Suprapubic skin (tissue), 4 donors: ENCODE measurements around the gene LLPH. TPM values are rescaled to one million over a fixed set of nuclear protein-coding genes. Genes with fewer than 3 reads are reported as not detected.

ENCODE experiments used
- DNase-seq, 2 donors: peaks; one replicate each; pipeline ENCODE4 v3.0.0-alpha.2; 2019; ENCODE audit warnings: low spot score in 2 of 2
- H3K27ac ChIP-seq: fragments of 200-600 bp; sonication (generic); one replicate; pipeline ENCODE4 v1.5.1; 2019
- H3K27me3 ChIP-seq: fragments of 200-600 bp; sonication (generic); one replicate; pipeline ENCODE4 v1.5.1; 2019
- H3K36me3 ChIP-seq: fragments of 200-600 bp; sonication (generic); one replicate; pipeline ENCODE4 v1.5.1; 2019
- H3K4me1 ChIP-seq: fragments of 200-600 bp; sonication (generic); one replicate; pipeline ENCODE4 v1.5.1; 2019
- H3K4me3 ChIP-seq: fragments of 200-600 bp; sonication (generic); one replicate; pipeline ENCODE4 v1.5.1; 2019; ENCODE audit warnings: mild to moderate bottlenecking
- H3K9me3 ChIP-seq: fragments of 200-600 bp; sonication (generic); one replicate; pipeline ENCODE4 v1.5.1; 2019
- EP300 ChIP-seq: sonication (generic); formaldehyde crosslinking; IDR thresholded peaks from one replicate; pipeline ENCODE4 v1.6.1; 2017; ENCODE audit warnings: antibody characterized with exemption
- POLR2A ChIP-seq, 2 donors: fragments of 450-650 bp; IDR thresholded peaks; one replicate each; pipeline ENCODE4 v1.6.1; 2017; ENCODE audit warnings: antibody characterized with exemption in 2 of 2, mild to moderate bottlenecking in 2 of 2, moderate library complexity in 2 of 2
- POLR2AphosphoS5 ChIP-seq, 3 donors: sonication (generic); formaldehyde crosslinking; IDR thresholded peaks; one replicate each; pipeline ENCODE4 v1.6.1; 2017; ENCODE audit warnings: antibody characterized with exemption in 3 of 3
- WGBS: methylation state at CpG from one replicate; pipeline ENCODE4 v1.1.5; 2018; 5-methylcytosine and 5-hydroxymethylcytosine counted together
- total RNA-seq, 4 donors: library from RNA; depleted of rRNA; stranded (reverse); fragments of >200 nt; gene quantifications; one replicate each; pipeline ENCODE4 v1.1.0, GENCODE V29; 2016
- TF ChIP-seq, protein P1 (sequence below), 2 donors: fragments of 200-600 bp in 1 of 2; fragments of 450-650 bp in 1 of 2; sonication (generic) in 1 of 2; IDR thresholded peaks; one replicate each; pipeline ENCODE4 v1.5.1; 2016 to 2019; ENCODE audit warnings: antibody characterized with exemption in 2 of 2, mild to moderate bottlenecking in 1 of 2, moderate library complexity in 1 of 2

The LLPH gene
- total RNA-seq, 4 donors from 2014 or later = 6.4 to 8.3 (median 6.7) TPM

GRCh38 chr12:66162701-66163100 lies 32.2 kb upstream of the LLPH start:
- DNase-seq = no peak
- Histone ChIP-seq H3K36me3 (peaks cover 20% of the 10 kb centered on the region), H3K4me3 (no peak overlapping the region), H3K27ac (no peak overlapping the region), H3K4me1 (peaks cover 15% of the 10 kb centered on the region), H3K27me3 (no peaks in the 10 kb centered on the region), H3K9me3 (peaks cover 4% of the 10 kb centered on the region)
- 74% methylated on average over 2 of the region's 2 CpGs for WGBS
- TF ChIP-seq, protein P1, sequence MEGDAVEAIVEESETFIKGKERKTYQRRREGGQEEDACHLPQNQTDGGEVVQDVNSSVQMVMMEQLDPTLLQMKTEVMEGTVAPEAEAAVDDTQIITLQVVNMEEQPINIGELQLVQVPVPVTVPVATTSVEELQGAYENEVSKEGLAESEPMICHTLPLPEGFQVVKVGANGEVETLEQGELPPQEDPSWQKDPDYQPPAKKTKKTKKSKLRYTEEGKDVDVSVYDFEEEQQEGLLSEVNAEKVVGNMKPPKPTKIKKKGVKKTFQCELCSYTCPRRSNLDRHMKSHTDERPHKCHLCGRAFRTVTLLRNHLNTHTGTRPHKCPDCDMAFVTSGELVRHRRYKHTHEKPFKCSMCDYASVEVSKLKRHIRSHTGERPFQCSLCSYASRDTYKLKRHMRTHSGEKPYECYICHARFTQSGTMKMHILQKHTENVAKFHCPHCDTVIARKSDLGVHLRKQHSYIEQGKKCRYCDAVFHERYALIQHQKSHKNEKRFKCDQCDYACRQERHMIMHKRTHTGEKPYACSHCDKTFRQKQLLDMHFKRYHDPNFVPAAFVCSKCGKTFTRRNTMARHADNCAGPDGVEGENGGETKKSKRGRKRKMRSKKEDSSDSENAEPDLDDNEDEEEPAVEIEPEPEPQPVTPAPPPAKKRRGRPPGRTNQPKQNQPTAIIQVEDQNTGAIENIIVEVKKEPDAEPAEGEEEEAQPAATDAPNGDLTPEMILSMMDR (IDR thresholded peaks at IDR 0.05) = no peak
- TF ChIP-seq EP300 (no peak), POLR2AphosphoS5 (IDR thresholded peaks at IDR 0.05) (no peak), POLR2A (IDR thresholded peaks at IDR 0.05) (no peak)

- Histone ChIP-seq H3K27me3 (no peaks in the 10 kb centered on the region), H3K4me3 (no peak overlapping the region), H3K4me1 (peaks cover 5% of the 10 kb centered on the region), H3K27ac (no peak overlapping the region), H3K36me3 (peaks cover 17% of the 10 kb centered on the region), H3K9me3 (peaks cover 4% of the 10 kb centered on the region)
- TF ChIP-seq, protein P1 (IDR thresholded peaks at IDR 0.05) = no peak
- TF ChIP-seq EP300 = no peak
- no peak for TF ChIP-seq POLR2AphosphoS5 (IDR thresholded peaks at IDR 0.05)
- no peak for TF ChIP-seq POLR2A (IDR thresholded peaks at IDR 0.05)
- WGBS = 83% methylated on average over 17 of the region's 28 CpGs
- peak; percentile 59 to 75 for DNase-seq
Observed at GRCh38 chr12:66160704-66161103, 30.2 kb upstream of the LLPH start.

GRCh38 chr12:66159123-66159522 lies 28.6 kb upstream of the LLPH start:
- H3K27ac ChIP-seq = no peak overlapping the region
- peaks cover 17% of the 10 kb centered on the region for H3K36me3 ChIP-seq
- H3K27me3 ChIP-seq = no peaks in the 10 kb centered on the region
- TF ChIP-seq POLR2AphosphoS5 (IDR thresholded peaks at IDR 0.05) (no peak), EP300 (no peak), POLR2A (IDR thresholded peaks at IDR 0.05) (no peak)
- DNase-seq = no peak
- H3K4me1 ChIP-seq = peaks cover 13% of the 10 kb centered on the region
- H3K4me3 ChIP-seq = no peak overlapping the region
- no peaks in the 10 kb centered on the region for H3K9me3 ChIP-seq

DNA sequence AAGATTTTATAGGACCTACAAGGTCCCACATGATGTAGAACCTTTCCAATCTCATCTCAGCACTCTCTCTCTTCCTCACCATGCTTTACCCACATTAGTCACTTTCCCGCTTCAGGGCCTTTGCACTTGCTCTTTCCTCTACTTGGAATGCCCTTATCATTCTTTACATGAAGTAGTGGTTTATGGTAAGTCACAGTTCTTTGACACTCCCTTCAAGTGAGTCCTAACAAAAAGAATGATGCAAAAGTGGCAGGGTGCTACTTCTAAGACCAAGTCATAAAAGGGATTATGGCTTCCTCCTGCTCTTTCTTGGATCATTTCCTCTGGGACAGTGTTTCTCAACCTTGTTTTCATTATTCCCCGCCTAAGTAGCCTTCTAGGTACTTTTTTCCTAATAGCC lies 26.1 kb upstream of the LLPH start:
- WGBS = 97% methylated on average over 2 of the region's 2 CpGs
- Histone ChIP-seq H3K27ac (no peak overlapping the region), H3K27me3 (no peaks in the 10 kb centered on the region), H3K4me1 (peaks cover 17% of the 10 kb centered on the region), H3K4me3 (no peak overlapping the region), H3K9me3 (no peaks in the 10 kb centered on the region), H3K36me3 (peaks cover 20% of the 10 kb centered on the region)
- DNase-seq = no peak
- no peak for TF ChIP-seq POLR2AphosphoS5 (IDR thresholded peaks at IDR 0.05)
- TF ChIP-seq EP300 = no peak
- TF ChIP-seq, protein P1 (IDR thresholded peaks at IDR 0.05) = no peak
- no peak for TF ChIP-seq POLR2A (IDR thresholded peaks at IDR 0.05)

- no peak for DNase-seq
- peaks cover 17% of the 10 kb centered on the region for H3K4me1 ChIP-seq
- no peaks in the 10 kb centered on the region for H3K27me3 ChIP-seq
- H3K4me3 ChIP-seq = no peak overlapping the region
- no peak for TF ChIP-seq POLR2AphosphoS5 (IDR thresholded peaks at IDR 0.05)
- no peak for TF ChIP-seq POLR2A (IDR thresholded peaks at IDR 0.05)
- no peak for TF ChIP-seq EP300
- TF ChIP-seq, protein P1 (IDR thresholded peaks at IDR 0.05) = no peak
- peak overlapping the region; percentile 36 for H3K27ac ChIP-seq
- H3K36me3 ChIP-seq = peaks cover 15% of the 10 kb centered on the region
- no peaks in the 10 kb centered on the region for H3K9me3 ChIP-seq
Observed at GRCh38 chr12:66154776-66155175, 24.2 kb upstream of the LLPH start.

DNA sequence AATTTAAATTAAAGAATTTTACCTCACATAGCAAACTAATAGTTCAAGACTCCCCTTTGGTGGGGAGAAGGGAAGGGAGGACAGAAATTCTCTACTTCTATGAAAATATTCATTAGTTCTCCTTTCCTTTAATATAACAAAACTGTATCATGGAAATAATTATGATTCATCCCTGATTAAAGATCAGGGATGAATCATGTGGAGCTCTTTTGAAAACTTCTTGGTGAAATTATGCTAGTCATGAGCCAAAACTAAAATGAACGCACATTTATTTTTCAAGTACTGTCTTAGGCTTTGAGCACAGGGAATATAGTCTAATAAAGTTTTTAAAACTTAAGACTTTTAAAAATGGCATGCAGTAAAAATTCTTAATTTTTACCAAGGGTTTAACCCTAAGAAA lies 22.2 kb upstream of the LLPH start:
- Histone ChIP-seq H3K36me3 (peaks cover 12% of the 10 kb centered on the region), H3K4me1 (peaks cover 17% of the 10 kb centered on the region), H3K4me3 (no peak overlapping the region), H3K27ac (no peak overlapping the region), H3K27me3 (no peaks in the 10 kb centered on the region), H3K9me3 (no peaks in the 10 kb centered on the region)
- WGBS = 32% methylated on average over 1 of the region's 1 CpG
- no peak for TF ChIP-seq POLR2A (IDR thresholded peaks at IDR 0.05)
- TF ChIP-seq POLR2AphosphoS5 (IDR thresholded peaks at IDR 0.05) = no peak
- TF ChIP-seq EP300 = no peak
- TF ChIP-seq, protein P1 (IDR thresholded peaks at IDR 0.05) = no peak
- DNase-seq = no peak
